Stimulated activated CD4-positive, alpha-beta T cell treated with anti-CD3 and anti-CD28 coated beads, Interleukin-4, amount 100 ng/mL, for 48 hours (primary cell): Measurements from ENCODE around the gene ZNF814.
"Not testable (repeated sequence)": the region's sequence is repeated elsewhere in the genome, so short reads cannot be mapped to it uniquely, and the experiment has no call there.

ENCODE experiments used
- DNase-seq, 2 donors: peaks; one replicate each; pipeline ENCODE4 v3.0.0-alpha.2; 2020; ENCODE audit warnings: low read depth in 2 of 2

ZNF814 gene

DNA sequence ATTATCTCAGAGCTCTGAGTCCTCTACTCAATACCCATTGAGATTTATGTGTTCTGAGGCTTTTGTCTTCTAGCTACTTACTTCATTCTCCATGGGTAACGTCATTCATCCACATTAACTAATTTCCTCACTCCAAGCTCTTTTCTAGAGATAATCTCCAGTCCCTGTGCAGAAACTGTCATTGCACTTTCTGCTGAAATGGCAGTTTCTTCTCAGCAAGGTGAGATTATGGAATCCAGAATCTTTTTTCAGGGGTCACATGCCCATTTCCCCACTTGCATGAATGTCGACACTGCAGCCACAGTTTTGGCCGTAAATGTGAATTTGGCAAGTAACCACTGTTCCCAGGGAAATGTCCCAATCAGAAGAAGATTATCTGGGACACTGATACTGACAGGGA, 26.5 kb downstream of the ZNF814 start:
- not testable (repeated sequence) for DNase-seq

DNA sequence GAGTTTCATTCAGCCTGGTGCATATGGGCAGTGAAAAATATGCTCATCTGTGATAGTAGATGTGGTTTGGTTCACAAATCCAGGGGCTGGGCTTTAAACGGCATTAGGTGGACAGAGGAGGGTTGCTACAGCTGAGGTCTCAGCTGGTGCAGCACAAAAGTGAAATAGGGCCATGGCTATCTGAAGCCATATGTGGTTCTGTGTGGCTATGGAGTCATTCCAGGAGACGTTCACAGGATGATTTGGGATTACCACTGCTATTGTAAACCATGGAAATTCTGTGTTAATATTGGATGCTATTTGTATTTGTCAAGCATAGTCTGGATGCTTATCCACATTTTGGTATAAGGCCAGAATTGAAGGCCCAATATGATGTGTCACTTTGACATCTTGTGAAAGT, 34.7 kb downstream of the ZNF814 start:
- DNase-seq = not testable (repeated sequence)

DNA sequence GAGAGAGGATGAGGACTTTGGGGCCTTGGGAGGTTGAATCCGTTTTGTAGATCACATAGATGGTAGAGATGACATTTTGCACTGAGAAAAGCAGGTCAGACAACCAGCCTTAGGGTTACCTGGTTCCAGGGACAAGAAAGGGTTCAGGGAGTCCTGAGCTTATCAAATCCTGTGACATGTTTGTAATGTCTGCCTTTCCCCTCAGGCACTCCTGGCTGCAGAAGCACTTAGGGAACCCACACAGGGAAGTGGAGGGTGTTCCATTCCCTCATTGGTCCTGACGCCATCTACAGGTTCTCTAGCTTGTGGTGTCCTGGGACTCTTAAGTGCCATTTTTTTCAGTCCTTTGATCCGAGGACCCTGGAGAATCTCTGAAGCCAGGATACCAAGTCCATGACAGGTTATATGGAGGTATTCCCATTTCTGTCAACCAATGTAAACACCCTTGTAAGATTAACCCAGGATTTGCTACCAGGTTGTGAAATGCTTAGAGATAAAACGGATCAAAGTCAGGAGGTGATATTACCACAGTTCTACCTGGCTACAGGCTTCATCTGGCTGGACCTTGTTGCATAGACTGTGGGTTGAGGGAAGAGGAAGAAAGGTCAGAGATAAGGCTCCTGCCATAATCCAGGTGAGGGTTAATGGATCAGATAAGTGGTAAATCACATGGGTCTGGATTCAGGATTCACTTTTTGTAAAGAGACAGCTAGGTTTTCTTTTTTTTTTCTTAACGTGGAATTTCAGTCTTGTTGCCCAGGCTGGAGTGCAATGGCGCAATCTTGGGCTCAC, 36.8 kb downstream of the ZNF814 start:
- not testable (repeated sequence) for DNase-seq

DNA sequence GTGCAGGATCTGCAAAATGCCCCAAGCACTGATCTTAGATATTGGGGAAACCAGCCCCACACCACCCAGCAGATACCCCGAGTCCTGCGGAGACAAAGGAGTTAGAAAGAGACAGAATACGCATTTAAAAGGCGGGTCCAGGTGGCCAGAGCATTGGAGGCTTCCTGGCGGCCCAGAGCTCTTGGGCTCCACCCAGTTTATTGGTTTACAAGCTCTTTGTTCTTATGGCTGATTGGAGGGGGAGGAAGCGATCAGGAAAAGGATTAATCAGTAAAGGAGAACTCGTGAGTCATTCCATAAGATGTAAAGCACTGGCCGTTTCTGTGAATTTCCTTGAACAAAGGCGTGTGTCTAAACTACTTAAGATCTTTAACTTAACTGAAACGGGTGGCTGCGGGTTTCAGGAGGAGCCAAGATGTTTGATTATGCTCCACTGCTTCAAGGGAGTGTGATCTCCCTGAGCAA, 38.3 kb downstream of the ZNF814 start:
- peak in 1 of 2 donors; percentile 14 for DNase-seq

DNA sequence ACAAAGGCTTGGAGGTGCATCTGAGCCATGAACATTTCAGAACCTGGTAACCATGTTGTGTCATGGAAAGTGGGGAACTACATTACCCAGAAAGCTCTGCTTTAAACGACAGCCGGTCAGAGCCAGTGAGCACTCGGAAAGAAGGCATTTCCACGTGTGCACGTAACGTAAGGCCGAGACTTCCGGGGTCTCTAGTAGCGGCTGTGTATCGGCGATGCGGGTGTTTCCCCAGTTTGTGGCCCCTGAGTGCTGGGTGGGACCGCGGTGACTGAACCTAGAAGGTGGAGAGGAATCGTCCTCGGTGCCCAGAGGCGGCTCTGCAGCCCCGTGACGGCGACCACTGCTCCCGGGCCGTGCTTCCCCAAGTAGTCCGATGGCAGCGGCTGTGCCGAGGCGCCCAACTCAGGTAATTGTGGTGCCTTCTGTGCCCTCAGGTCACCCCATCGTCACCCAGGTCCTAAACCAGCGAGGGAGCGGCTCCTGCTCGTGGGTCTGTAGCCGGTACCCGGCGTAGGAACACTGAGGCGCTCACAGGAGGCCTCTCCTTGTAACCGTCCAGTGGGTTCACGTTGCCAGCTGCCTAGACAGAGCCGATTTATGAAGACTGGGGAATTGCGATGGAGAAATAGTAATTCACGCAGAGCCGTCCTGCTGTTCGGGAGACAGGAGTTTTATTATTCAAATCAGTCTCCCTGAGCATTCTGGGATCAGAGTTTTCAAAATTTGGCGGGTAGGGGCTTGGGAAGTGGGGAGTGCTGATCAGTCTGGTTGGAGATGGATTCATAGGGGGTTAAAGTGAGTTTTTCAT, 39.0 kb downstream of the ZNF814 start, which contains the start of gene ZNF587:
ZNF587 (plus strand) TSS at position 194 of the 808 bp plus-strand sequence; CDS start at position 374, 180 bp downstream.
- DNase-seq = peak; percentile 45 to 64

DNA sequence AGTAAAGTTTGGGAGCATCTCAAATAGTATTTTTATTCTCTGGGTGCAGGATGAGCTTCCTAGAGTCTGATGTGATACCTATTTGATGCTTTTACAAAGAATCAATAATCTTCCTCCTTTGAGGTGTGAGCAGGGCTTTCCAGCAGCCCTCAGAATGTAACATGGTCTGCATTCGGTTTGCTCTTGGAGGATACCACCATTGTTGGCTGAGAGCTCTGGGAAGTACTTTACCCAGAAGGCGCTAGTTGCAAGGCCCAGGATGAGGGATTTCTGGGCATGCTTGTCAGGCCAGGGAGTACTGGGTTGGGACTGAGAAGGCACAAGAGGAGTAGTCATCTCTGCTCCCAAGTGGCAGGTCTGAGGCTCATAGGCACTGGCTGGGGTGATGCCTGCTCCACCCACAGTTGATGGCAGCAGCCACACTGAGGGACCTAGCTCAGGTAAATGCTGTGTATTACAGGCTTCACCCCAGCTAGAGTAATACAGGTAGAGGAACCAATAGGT, 39.6 kb downstream of the ZNF814 start:
- not testable (repeated sequence) for DNase-seq

DNA sequence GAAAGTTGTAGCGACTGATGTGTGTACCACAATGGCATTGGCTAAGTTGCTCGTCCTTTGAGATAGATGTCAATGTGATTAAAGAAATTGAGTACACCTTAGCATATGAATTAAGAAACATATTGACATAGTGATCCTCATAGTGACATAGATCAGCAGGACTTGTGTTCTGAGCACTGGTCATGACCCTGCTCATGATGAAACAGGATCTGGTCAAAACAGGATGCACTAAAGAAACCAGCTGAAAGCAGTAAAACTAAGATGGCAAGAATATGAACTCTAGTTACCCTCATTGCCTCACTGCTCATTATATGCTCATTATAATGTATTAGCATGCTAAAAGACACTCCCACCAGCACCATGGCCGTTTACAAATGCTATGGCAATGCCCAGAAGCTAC, 41.7 kb downstream of the ZNF814 start:
- not testable (repeated sequence) for DNase-seq

DNA sequence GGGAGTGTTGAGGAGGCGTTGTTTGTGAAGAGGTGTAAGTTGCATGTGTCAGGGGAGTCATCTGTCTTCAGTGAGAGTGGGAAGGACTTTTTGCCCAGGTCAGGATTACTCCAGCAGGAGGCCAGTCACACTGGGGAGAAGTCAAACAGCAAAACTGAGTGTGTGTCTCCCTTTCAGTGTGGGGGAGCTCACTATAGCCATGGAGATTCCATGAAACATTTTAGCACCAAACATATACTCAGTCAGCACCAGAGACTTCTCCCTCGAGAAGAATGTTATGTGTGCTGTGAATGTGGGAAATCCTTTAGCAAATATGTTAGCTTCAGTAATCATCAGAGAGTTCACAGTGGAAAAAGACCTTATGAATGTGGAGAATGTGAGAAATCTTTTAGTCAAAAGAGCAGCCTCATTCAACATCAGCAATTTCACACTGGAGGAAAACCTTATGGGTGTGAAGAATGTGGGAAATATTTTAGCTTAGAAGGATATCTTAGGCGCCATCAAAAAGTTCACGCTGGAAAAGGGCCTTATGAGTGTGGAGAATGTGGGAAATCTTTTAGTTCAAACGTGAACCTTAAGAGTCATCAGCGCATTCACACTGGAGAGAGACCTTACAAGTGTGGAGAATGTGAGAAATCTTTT, 47.6 kb downstream of the ZNF814 start:
- DNase-seq = no peak

DNA sequence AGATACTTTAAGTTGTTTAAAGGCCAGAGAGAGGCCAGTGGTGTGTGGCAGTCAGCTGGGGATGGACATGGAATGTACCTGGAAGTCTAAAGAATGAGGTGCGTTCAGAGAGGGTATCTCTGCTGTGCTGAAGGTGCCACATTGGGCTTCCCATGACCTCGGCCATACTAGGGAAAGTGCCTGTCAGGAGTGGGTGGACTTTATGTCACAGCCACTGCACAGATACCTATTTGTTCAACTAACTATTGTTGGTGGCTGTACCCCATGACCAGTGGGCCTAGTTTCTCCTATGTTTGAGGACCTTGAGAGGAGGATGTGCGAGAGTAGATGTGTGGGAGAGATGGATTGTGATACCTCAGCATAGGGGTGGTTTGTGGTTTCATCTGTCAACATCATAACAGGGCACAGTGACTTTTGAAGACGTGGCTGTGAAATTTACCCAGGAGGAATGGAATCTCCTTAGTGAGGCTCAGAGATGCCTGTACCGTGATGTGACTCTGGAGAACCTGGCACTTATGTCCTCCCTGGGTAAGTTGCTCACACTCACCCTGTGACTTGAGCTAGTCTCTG, 50.1 kb downstream of the ZNF814 start:
- DNase-seq = not testable (repeated sequence)

DNA sequence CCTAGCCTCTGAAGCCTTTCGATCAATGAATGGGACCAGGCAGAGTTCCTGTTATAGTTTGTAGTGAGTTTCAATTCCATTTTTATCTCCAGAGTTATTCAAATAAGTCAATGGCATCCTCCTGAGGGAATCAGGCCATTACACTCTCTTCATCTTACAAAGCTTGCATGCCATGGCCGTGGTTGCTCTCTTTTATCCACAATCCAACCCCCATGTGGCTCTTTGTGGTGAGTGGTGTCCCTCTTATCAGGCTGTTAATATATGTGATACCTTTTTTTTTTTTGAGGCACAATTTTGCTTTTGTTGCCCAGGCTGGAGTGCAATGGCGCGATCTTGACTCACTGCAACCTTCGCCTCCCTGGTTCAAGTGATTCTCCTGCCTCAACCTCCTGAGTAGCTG, 51.8 kb downstream of the ZNF814 start:
- not testable (repeated sequence) for DNase-seq

DNA sequence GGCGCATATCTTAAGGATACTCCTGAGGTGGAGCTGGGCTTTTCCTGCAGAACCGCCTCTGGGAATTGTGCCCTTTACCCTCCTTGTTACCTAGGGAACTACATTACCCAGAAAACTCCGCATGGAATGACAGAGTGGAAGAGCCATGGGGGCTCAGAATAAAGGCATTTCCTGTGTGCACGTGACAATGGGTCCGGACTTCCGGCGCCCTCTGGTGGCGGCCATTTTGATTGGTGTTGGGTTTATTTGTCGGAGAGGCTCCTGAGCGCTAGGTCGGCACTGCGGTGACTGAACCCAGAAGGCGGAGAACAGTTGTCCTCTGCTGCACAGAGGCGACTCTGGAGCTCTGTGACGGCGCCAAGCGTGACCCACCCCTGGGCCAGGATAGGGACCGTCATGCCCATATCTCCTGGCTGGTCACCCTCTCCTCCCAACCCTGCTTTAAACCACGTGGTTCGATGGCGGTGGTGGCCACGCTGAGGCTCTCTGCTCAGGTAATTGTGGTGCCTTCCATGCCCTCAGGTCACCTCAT, 58.7 kb downstream of the ZNF814 start, which contains the start of gene ZNF587B:
ZNF587B (plus strand) TSS at position 229 of the 532 bp plus-strand sequence; CDS start at position 459, 230 bp downstream.
- no peak for DNase-seq

DNA sequence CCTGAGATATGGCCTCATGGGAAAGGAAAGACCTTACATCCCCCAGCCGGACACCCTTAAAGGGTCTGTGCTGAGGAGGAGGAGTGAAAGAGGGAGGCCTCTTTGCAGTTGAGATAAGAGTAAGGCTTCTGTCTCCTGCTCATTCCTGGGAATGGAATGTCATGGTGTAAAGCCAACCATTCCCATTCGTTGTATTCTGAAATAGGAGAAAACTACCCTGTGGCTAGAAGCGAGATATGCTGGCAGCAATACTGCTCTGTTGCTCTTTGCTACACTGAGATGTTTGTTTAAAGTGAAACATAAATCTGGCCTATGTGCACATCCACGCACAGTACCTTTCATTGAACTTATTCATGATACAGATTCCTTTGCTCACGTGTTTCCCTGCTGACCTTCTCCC, 59.5 kb downstream of the ZNF814 start:
- no peak for DNase-seq

DNA sequence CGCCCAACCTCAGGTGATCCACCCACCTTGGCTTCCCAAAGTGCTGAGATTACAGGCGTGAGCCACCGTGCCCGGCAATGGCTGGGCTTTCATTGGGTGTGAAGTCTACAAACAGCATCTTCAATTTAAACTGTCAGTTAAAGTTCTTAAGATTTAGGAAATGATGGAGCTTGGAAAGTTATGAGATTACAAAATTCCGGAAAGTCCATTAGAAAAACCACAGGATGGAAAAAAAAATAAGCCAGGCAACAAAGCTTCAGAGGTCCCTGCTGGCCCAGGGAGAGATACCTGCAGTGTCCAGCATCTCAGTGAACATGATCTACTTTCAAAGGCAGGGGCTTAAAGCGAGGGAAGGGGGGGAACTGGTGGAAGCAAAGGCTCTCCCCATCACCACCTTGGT, 63.3 kb downstream of the ZNF814 start:
- no peak for DNase-seq

DNA sequence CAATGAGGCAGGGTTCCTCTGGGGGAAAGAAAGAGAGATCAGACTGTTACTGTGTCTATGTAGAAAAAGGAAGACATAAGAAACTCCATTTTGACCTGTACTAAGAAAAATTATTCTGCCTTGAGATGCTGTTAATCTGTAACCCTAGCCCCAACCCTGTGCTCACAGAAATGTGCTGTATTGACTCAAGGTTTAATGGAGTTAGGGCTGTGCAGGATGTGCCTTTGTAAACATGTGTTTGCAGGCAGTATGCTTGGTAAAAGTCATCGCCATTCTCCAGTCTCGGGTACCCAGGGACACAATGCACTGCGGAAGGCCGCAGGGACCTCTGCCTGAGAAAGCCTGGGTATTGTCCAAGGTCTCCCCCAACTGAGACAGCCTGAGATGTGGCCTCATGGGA, 65.2 kb downstream of the ZNF814 start:
- DNase-seq = not testable (repeated sequence)

DNA sequence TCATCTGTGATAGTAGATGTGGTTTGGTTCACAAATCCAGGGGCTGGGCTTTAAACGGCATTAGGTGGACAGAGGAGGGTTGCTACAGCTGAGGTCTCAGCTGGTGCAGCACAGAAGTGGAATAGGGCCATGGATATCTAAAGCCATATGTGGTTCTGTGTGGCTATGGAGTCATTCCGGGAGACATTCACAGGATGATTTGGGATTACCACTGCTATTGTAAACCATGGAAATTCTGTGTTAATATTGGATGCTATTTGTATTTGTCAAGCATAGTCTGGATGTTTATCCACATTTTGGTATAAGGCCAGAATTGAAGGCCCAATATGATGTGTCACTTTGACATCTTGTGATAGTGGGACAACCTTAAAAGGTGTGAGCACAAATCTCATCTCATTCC, 65.7 kb downstream of the ZNF814 start:
- not testable (repeated sequence) for DNase-seq

DNA sequence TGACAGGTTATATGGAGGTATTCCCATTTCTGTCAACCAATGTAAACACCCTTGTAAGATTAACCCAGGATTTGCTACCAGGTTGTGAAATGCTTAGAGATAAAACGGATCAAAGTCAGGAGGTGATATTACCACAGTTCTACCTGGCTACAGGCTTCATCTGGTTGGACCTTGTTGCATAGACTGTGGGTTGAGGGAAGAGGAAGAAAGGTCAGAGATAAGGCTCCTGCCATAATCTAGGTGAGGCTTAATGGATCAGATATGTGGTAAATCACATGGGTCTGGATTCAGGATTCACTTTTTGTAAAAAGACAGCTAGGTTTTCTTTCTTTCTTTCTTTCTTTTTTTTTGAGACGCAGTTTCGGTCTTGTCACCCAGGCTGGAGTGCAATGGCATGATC, 67.3 kb downstream of the ZNF814 start:
- not testable (repeated sequence) for DNase-seq

DNA sequence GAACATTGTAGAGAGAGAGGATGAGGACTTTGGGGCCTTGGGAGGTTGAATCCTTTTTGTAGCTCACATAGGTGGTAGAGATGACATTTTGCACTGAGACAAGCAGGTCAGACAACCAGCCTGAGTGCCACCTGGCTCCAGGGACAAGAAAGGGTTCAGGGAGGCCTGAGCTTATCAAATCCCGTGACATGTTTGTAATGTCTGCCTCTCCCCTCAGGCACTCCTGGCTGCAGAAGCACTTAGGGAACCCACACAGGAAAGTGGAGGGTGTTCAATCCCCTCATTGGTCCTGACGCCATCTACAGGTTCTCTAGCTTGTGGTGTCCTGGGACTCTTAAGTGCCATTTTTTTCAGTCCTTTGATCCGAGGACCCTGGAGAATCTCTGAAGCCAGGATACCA, 67.7 kb downstream of the ZNF814 start:
- DNase-seq = not testable (repeated sequence)

DNA sequence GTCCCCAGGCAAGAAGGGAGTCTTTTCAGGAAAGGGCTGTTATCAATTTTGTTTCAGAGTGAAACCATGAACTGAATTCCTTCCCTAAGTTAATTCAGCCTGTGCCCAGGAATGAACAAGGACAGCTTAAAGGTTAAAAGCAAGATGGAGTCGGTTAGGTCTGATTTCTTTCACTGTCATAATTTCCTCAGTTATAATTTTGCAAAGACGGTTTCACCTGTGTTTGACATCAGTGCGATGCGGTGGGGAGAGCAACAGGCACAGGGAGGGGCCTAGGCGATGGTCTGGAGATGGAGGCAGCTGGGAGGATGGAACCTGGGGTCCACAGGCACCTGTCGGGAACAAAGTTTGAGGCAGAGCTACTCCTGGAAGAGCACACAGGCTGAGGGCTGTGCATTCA, 68.2 kb downstream of the ZNF814 start:
- no peak for DNase-seq

DNA sequence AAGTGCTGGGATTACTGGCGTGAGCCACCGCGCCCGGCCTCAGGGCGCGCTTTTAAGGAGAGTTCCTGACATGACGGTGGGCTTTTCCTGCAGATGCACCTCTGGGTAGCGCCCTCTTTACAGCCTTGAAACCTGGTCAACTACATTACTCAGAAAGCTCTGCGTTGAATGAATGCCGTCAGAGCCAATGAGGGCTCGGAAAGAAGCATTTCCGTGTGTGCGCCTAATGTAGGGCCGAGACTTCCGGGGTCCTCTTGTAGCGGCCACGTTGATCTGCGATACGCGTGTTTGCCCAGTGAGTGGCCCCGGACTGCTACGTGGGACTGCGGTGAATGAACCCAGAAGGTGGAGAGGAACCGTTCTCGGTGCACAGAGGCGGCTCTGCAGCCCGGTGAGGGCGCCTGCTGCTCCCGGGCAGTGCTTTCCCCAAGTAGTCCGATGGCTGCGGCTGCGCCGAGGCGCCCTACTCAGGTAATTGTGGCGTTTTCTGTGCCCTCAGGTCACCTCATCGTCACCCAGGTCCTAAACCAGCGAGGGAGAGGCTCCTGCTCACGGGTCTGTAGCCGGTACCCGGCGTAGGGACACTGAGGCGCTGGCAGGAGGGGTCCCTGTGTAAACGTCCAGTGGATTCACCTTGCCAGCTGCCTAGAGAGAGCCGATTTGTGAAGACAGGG, 69.2 kb downstream of the ZNF814 start:
- DNase-seq = peak; percentile 58 to 70

DNA sequence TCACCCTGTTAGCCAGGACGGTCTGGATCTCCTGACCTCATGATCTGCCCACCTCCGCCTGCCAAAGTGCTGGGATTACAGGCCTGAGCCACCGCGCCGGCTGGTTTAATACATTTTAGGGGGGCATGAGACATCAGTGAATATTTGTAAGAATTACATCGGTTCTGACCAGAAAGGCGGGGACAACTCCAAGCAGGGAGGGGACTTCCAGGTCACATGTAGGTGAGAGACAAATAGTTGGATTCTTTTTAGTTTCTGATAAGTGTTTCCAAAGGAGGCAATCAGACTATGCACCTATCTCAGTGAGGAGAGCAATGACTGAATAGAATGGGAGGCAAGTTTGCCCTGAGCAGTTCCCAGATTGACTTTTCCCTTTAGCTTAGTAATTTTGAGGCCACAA, 70.5 kb downstream of the ZNF814 start:
- DNase-seq = no peak

DNA sequence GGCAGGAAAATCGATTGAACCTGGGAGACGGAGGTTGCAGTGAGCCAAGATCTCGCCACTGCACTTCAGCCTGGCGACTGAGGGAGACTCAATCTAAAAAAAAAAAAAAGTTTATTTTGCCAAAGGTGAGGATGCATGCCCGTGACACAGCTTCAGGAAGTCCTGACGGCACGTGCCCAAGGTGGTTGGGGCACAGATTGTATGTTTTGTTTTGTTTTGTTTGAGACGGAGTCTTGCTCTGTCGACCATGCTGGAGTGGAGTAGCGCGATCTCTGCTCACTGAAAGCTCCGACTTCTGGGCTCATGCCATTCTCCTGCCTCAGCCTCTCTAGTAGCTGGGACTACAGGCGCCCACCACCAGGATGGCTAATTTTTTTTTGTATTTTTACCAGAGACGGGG, 70.9 kb downstream of the ZNF814 start:
- no peak for DNase-seq
